GM19455 (cell line): ENCODE measurements around the gene GPX6.
"Not testable (repeated sequence)": the region's sequence is repeated elsewhere in the genome, so short reads cannot be mapped to it uniquely, and the experiment has no call there.

Experiments used
- ATAC-seq: cut with Tn5 transposase; IDR thresholded peaks from one replicate; pipeline ENCODE4 v1.9.1; 2021; ENCODE audit not compliant: unreplicated experiment

GPX6 gene

GRCh38 chr6:28515676-28516075 lies at the start of gene GPX6:
TSS of gene GPX6 (minus strand) at chr6:28515793. CDS start at chr6:28515743, 50 bp downstream.
- no peak for ATAC-seq

- no peak for ATAC-seq
These were observed 48.0 kb upstream of the GPX6 start for GRCh38 chr6:28563430-28564095.

- no peak for ATAC-seq
These were observed 43.0 kb upstream of the GPX6 start for GRCh38 chr6:28558629-28559028.

GRCh38 chr6:28555136-28555535 lies 39.5 kb upstream of the GPX6 start:
- ATAC-seq: no peak

GRCh38 chr6:28553986-28554881 lies 38.6 kb upstream of the GPX6 start:
- ATAC-seq: no peak

GRCh38 chr6:28553384-28553985 lies 37.9 kb upstream of the GPX6 start:
- no peak for ATAC-seq

GRCh38 chr6:28551891-28552666 lies 36.5 kb upstream of the GPX6 start:
- no peak for ATAC-seq

GRCh38 chr6:28547003-28547402 lies 31.4 kb upstream of the GPX6 start:
- not testable (repeated sequence) for ATAC-seq

GRCh38 chr6:28545955-28546354 lies 30.4 kb upstream of the GPX6 start:
- ATAC-seq: no peak

GRCh38 chr6:28543651-28544610 lies 28.3 kb upstream of the GPX6 start:
- no peak for ATAC-seq

- ATAC-seq: no peak
These were observed 27.1 kb upstream of the GPX6 start for GRCh38 chr6:28542440-28543296.

- no peak for ATAC-seq
These were observed 26.4 kb upstream of the GPX6 start for GRCh38 chr6:28541996-28542395.

- ATAC-seq: no peak
These were observed 22.0 kb upstream of the GPX6 start for GRCh38 chr6:28537509-28538140.

GRCh38 chr6:28537065-28537464 lies 21.5 kb upstream of the GPX6 start:
- no peak for ATAC-seq

- ATAC-seq: no peak
These were observed 19.3 kb upstream of the GPX6 start for GRCh38 chr6:28534875-28535274.

- ATAC-seq: no peak
These were observed 18.7 kb upstream of the GPX6 start for GRCh38 chr6:28534306-28534705.

GRCh38 chr6:28531479-28532128 lies 16.0 kb upstream of the GPX6 start:
- ATAC-seq: no peak

GRCh38 chr6:28530777-28531176 lies 15.2 kb upstream of the GPX6 start:
- no peak for ATAC-seq
